ENCODE measurements around the gene PAIP2B.

DNA sequence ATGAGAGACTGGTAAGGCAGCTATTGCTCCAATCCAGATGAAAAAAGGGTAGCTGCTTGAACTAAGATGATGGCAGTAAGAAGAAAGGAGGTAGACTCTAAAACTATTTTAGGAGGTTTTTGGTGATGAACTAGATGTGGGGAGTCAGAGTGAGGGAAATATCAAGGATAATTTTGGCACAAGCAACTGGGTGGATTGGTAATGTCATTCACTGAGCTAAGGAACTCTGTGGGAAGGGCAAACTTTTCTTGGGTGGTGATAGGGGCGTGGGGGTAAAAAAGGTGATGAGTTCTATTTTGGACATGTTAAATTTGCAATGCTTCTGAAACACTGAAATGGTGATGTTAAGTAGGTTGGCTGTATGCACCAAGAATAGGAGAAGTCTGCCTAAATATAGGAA lies 19.3 kb downstream of the PAIP2B start:
- TF ChIP-seq POLR2A (IDR thresholded peaks at IDR 0.05), result no peak
- TF ChIP-seq, protein P1, sequence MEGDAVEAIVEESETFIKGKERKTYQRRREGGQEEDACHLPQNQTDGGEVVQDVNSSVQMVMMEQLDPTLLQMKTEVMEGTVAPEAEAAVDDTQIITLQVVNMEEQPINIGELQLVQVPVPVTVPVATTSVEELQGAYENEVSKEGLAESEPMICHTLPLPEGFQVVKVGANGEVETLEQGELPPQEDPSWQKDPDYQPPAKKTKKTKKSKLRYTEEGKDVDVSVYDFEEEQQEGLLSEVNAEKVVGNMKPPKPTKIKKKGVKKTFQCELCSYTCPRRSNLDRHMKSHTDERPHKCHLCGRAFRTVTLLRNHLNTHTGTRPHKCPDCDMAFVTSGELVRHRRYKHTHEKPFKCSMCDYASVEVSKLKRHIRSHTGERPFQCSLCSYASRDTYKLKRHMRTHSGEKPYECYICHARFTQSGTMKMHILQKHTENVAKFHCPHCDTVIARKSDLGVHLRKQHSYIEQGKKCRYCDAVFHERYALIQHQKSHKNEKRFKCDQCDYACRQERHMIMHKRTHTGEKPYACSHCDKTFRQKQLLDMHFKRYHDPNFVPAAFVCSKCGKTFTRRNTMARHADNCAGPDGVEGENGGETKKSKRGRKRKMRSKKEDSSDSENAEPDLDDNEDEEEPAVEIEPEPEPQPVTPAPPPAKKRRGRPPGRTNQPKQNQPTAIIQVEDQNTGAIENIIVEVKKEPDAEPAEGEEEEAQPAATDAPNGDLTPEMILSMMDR (IDR thresholded peaks at IDR 0.05), result no peak
